GM23248 (cell line): ENCODE measurements around the gene KCNN1. TPM values are rescaled to one million over a fixed set of nuclear protein-coding genes. Genes with fewer than 3 reads are reported as not detected.

Experiments
- DNase-seq: peaks from one replicate; pipeline ENCODE4 v3.0.0-alpha.2; 2015
- H2AFZ ChIP-seq: fragments of 200-600 bp; sonication (generic); 2 replicates; pipeline ENCODE4 v1.6.1; 2016; ENCODE audit warnings: antibody characterized with exemption
- H3F3A ChIP-seq: fragments of 200-600 bp; sonication (generic); 2 replicates; pipeline ENCODE4 v1.6.1; 2016; ENCODE audit warnings: mild to moderate bottlenecking, antibody characterized with exemption, mixed run types; ENCODE audit not compliant: insufficient read depth
- H3K27ac ChIP-seq: fragments of 200-600 bp; sonication (generic); 2 replicates; pipeline ENCODE4 v1.5.1; 2016; ENCODE audit warnings: mild to moderate bottlenecking
- H3K27me3 ChIP-seq: fragments of 200-600 bp; sonication (generic); replicated peaks from 2 replicates; pipeline ENCODE4 v1.6.1; 2016; ENCODE audit warnings: mild to moderate bottlenecking; ENCODE audit not compliant: insufficient read depth
- H3K36me3 ChIP-seq: fragments of 200-600 bp; sonication (generic); 2 replicates; pipeline ENCODE4 v1.6.1; 2016; ENCODE audit warnings: low read depth, mild to moderate bottlenecking
- H3K4me1 ChIP-seq: fragments of 200-600 bp; sonication (generic); 2 replicates; pipeline ENCODE4 v1.6.1; 2016; ENCODE audit warnings: mild to moderate bottlenecking; ENCODE audit not compliant: insufficient read depth
- H3K4me2 ChIP-seq: fragments of 200-600 bp; sonication (generic); one replicate; pipeline ENCODE4 v1.6.1; 2016; ENCODE audit warnings: mild to moderate bottlenecking; ENCODE audit not compliant: unreplicated experiment
- H3K4me3 ChIP-seq: fragments of 200-600 bp; sonication (generic); 2 replicates; pipeline ENCODE4 v1.5.1; 2016; ENCODE audit warnings: mild to moderate bottlenecking
- H3K79me2 ChIP-seq: fragments of 200-600 bp; sonication (generic); 2 replicates; pipeline ENCODE4 v1.6.1; 2016; ENCODE audit warnings: mild to moderate bottlenecking; ENCODE audit not compliant: insufficient read depth
- H3K9ac ChIP-seq: fragments of 200-600 bp; sonication (generic); 2 replicates; pipeline ENCODE4 v1.6.1; 2016; ENCODE audit warnings: mild to moderate bottlenecking
- H3K9me2 ChIP-seq: fragments of 200-600 bp; sonication (generic); 2 replicates; pipeline ENCODE4 v1.6.1; 2016; ENCODE audit warnings: mixed run types, mild to moderate bottlenecking, moderate library complexity; ENCODE audit not compliant: insufficient read depth
- H3K9me3 ChIP-seq: fragments of 200-600 bp; sonication (generic); one replicate; pipeline ENCODE4 v1.6.1; 2017; ENCODE audit warnings: low read depth
- H4K20me1 ChIP-seq: fragments of 200-600 bp; sonication (generic); 2 replicates; pipeline ENCODE4 v1.6.0; 2016; ENCODE audit not compliant: insufficient read depth
- EZH2 ChIP-seq: fragments of 200-600 bp; sonication (generic); IDR thresholded peaks from 2 replicates; pipeline ENCODE4 v1.6.1; 2018; ENCODE audit warnings: antibody characterized with exemption, mild to moderate bottlenecking; ENCODE audit not compliant: insufficient read depth, poor library complexity, severe bottlenecking
- EZH2phosphoT487 ChIP-seq: fragments of 200-600 bp; sonication (generic); IDR thresholded peaks from 2 replicates; pipeline ENCODE4 v1.6.1; 2018; ENCODE audit warnings: antibody characterized with exemption, moderate library complexity, mild to moderate bottlenecking, low read depth; ENCODE audit not compliant: insufficient read depth
- WGBS, 2 experiments: methylation state at CpG; one replicate each; pipeline ENCODE4 v1.1.6; 2015 to 2017; ENCODE audit warnings: low lambda C conversion rate in 2 of 2, low coverage in 1 of 2; ENCODE audit errors: missing lambda C conversion rate in 2 of 2; 5-methylcytosine and 5-hydroxymethylcytosine counted together
- in situ Hi-C: fragments of 300-500 bp; cut with MboI; formaldehyde crosslinking; loops from 2 replicates; pipeline ENCODE4 v1.15.0; 2020
- polyA plus RNA-seq: library from polyadenylated mRNA; unstranded; fragments of >200 nt; fragmentation: Nextera tagmentation; extraction: Ambion mirVana; gene quantifications from 2 replicates; pipeline ENCODE4 v1.2.1, GENCODE V29; 2016
- total RNA-seq: library from RNA; depleted of rRNA; stranded (reverse); fragments of >200 nt; shearing (Covaris generic); gene quantifications from 2 replicates; pipeline ENCODE4 v1.2.3, GENCODE V29; 2014

KCNN1 gene
- total and polyA plus RNA-seq, 2 experiments from 2014 or later, result not detected

DNA sequence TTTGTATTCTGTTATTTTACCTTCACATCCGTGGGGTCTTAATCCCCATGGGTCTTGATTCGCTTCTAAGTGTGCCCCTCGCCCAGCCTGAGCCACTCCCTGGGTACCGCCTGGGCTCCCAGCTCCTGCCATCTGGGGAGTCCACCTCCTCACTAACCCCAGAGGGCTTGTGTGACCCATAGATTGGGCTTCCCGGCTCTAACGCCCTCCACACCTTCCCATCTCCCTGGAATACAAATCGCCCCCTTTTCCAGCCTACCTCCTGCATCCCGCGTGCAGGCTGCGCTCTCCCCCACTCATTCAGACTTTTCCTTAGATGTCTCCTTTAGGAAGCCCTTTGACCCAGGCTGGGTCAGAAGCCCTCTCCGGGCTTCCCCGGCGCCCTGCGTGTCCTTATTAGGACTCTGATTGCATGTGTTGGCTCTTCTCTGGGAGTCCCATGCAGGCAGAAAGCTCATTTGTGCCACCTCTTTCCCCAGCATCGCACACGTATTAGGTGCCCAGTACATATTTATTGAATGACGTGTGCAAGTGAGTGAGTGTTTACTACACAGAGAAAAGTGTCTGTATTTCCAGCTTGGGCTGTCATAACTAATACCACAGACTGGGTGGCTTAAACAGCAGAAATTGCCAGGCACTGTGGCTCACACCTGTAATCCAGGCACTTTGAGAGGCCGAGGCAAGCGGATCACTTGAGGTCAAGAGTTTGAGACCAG, 33.3 kb upstream of the KCNN1 start:
- Histone ChIP-seq H2AFZ (peak overlapping the region; percentile 89), H3K36me3 (no peaks in the 10 kb centered on the region), H3K27ac (peak overlapping the region; percentile 77), H3K79me2 (peaks cover 22% of the 10 kb centered on the region), H3K9me2 (no peaks in the 10 kb centered on the region), H3K27me3 (no peaks in the 10 kb centered on the region), H3K4me1 (peaks cover 4% of the 10 kb centered on the region; the same call in 1 of the 2 replicates), H3K4me3 (peak overlapping the region; percentile 80), H3K9ac (peak overlapping the region; percentile 90), H3K9me3 (no peaks in the 10 kb centered on the region), H3F3A (peaks cover 8% of the 10 kb centered on the region), H4K20me1 (no peaks in the 10 kb centered on the region), H3K4me2 (peak overlapping the region; percentile 77)
- TF ChIP-seq EZH2phosphoT487 (no peak), EZH2 (no peak)
- in situ Hi-C loops, result no loop called here
- peak; percentile 76 for DNase-seq
- 11 to 13% methylated on average over 19 of the region's 19 CpGs for WGBS, 2 experiments

DNA sequence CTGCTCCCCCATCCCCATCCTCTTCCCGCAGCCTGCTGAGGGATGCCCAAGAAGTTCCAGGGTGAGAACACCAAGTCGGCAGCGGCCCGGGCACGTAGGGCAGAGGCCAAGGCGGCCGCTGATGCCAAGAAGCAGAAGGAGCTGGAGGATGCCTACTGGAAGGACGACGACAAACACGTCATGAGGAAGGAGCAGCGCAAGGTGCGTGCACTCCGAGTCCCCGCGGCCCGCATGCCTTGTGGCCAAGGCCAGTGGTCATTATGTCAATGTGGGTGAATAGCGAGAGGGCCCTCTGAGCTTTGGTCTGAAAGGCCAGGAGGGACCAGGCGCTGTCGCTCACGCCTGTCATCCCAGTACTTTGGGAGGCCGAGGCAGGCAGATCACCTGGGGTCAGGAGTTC, 30.5 kb upstream of the KCNN1 start:
- Histone ChIP-seq H3K4me1 (peaks cover 4% of the 10 kb centered on the region; the same call in 1 of the 2 replicates), H3K79me2 (peaks cover 22% of the 10 kb centered on the region), H4K20me1 (no peaks in the 10 kb centered on the region), H3K36me3 (no peaks in the 10 kb centered on the region), H3K4me3 (no peak overlapping the region), H3K27me3 (no peaks in the 10 kb centered on the region), H3F3A (peaks cover 8% of the 10 kb centered on the region), H3K27ac (no peak overlapping the region), H3K9ac (no peak overlapping the region), H2AFZ (no peak overlapping the region), H3K4me2 (no peak overlapping the region), H3K9me3 (no peaks in the 10 kb centered on the region), H3K9me2 (no peaks in the 10 kb centered on the region)
- TF ChIP-seq EZH2phosphoT487 (no peak), EZH2 (no peak)
- WGBS, 2 experiments, result 90 to 93% methylated on average over 19 to 21 of the region's 21 CpGs
- no peak for DNase-seq
- in situ Hi-C loops, result no loop called here

DNA sequence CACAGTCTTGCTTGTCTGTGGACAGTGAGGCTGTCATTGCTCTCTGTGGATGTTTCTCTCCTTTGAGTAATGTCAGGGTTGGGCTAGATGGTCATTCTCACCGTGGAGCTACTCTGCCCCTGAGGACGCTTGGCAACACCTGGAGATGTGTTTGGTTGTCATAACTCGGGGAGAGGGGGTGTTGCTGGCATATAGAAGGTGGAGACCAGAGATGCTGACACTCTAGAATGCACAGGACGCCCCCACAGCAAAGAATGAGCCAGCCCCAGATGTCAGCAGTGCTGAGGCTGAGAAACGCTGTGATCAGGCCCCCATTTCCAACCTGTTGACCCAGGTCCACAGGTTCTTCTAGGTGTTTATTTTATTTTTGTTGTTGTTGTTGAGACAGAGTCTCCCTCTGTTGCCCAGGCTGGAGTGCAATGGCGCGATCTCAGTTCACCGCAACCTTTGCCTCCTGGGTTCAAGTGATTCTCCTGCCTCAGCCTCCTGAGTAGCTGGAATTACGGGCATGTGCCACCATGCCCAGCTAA, 29.5 kb upstream of the KCNN1 start:
- H3K79me2 ChIP-seq, result peaks cover 22% of the 10 kb centered on the region
- in situ Hi-C loops, result no loop called here
- no peak overlapping the region for H3K9ac ChIP-seq

DNA sequence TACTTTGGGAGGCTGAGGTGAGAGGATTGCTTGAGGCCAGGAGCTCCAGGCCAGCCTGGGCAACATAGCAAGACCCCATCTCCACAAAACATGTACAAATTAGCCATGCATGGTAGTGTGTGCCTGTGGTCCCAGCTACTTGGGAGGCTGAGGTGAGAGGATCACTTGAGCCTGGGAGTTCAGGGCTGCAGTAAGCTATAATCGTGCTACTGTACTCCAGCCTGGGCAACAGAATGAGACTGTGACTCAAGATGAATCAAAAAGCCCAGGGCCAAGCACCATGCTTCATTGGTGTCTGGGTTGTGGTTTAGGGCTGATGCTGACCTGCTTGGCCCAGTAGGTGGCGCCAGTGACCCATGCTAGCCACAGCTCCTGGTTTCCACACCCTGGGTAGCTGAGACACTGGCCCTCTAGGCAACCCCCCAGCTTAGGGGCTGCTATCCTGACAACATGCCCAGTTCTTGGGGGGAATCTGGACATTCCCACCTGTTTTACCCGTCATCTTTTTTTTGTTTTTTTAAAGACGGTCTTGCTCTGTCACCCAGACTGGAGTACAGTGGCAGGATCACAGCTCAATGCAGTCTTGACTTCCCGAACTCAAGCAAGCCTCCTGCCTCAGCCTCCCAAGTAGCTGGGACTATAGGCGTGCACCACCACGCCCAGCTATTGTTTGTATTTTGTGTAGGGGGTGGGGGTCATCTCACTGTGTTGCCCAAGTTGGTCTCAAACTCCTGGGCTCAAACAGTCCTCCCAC, 28.6 kb upstream of the KCNN1 start:
- Histone ChIP-seq H3K27ac (peak overlapping the region; percentile 42), H4K20me1 (no peaks in the 10 kb centered on the region), H3K4me3 (no peak overlapping the region), H3K4me2 (no peak overlapping the region), H3K36me3 (no peaks in the 10 kb centered on the region), H3K4me1 (peaks cover 4% of the 10 kb centered on the region; the same call in 1 of the 2 replicates), H3K27me3 (no peaks in the 10 kb centered on the region), H3K9me2 (no peaks in the 10 kb centered on the region), H2AFZ (no peak overlapping the region), H3F3A (peaks cover 8% of the 10 kb centered on the region), H3K9ac (no peak overlapping the region), H3K9me3 (no peaks in the 10 kb centered on the region), H3K79me2 (peaks cover 18% of the 10 kb centered on the region)
- in situ Hi-C loops, result no loop called here
- peak; percentile 94 for DNase-seq
- TF ChIP-seq EZH2 (no peak), EZH2phosphoT487 (no peak)
- 27 to 28% methylated on average over 7 of the region's 7 CpGs for WGBS, 2 experiments

More for the DNA sequence above, 29.5 kb upstream of the KCNN1 start:
- Histone ChIP-seq H3K4me3 (no peak overlapping the region), H3K36me3 (no peaks in the 10 kb centered on the region), H3K9me3 (no peaks in the 10 kb centered on the region), H2AFZ (no peak overlapping the region), H3K27me3 (no peaks in the 10 kb centered on the region), H3K27ac (peak overlapping the region; percentile 42), H3F3A (peaks cover 8% of the 10 kb centered on the region), H3K9me2 (no peaks in the 10 kb centered on the region), H4K20me1 (no peaks in the 10 kb centered on the region), H3K4me1 (peaks cover 4% of the 10 kb centered on the region; the same call in 1 of the 2 replicates), H3K4me2 (no peak overlapping the region)
- DNase-seq, result no peak
- TF ChIP-seq EZH2, result no peak
- no peak for TF ChIP-seq EZH2phosphoT487
- WGBS, 2 experiments, result 81 to 83% methylated on average over 9 of the region's 9 CpGs
